ELR (cell line): ENCODE results near the gene ZNF141.
"Not testable (repeated sequence)": the region's sequence is repeated elsewhere in the genome, so short reads cannot be mapped to it uniquely, and the experiment has no call there.

ENCODE experiments used
- DNase-seq: peaks from one replicate; pipeline ENCODE4 v3.0.0-alpha.2; 2015; ENCODE audit warnings: low read depth

The ZNF141 gene

GRCh38 chr4:337143-337931 is at the start of gene ZNF141:
Gene ZNF141 (plus strand): TSS chr4:337814. CDS start chr4:337984, 170 bp downstream.
- DNase-seq: peak; percentile 96

DNA sequence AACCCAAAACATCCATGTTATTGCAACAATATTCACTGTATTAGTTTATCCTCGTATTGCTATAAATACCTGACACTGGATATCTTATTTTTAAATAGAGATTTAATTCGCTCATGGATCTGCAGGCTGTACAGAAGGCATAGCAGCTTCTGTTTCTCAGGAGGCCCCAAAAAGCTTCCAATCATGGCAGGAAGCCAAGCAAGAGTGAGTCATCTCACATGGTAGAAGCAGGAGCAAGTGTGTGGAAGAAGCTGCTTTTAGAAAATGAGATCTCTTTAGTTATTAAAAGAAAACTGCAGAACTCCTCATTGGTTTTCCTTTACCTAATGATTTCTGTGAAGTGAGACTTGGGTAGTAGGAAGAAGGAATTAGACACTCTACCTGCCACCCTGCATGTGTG is 48.7 kb upstream of the ZNF141 start:
- peak; percentile 13 for DNase-seq

GRCh38 chr4:294732-295131 is 42.9 kb upstream of the ZNF141 start:
- no peak for DNase-seq

- DNase-seq: no peak
These were observed 35.2 kb upstream of the ZNF141 start for GRCh38 chr4:302381-302780.

DNA sequence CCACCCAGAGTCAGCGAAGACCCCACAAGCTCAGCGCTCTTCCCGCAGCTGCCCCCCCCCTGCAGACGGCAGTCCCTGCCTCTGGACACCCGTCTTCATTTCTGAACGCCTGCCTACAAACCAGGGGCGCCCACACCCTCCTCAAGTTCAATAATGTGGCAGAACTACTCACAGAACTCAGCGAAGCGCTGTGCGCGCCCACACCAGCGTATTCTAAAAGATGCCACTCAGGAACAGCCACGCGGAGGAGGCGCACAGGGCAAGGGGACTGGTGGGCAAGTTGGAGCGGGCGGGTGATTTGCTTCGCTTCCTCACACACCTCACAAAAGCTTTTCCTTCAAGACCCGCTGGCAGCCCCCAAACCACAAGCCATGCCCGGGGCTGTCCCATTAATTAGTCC is 33.1 kb upstream of the ZNF141 start:
- DNase-seq: not testable (repeated sequence)

DNA sequence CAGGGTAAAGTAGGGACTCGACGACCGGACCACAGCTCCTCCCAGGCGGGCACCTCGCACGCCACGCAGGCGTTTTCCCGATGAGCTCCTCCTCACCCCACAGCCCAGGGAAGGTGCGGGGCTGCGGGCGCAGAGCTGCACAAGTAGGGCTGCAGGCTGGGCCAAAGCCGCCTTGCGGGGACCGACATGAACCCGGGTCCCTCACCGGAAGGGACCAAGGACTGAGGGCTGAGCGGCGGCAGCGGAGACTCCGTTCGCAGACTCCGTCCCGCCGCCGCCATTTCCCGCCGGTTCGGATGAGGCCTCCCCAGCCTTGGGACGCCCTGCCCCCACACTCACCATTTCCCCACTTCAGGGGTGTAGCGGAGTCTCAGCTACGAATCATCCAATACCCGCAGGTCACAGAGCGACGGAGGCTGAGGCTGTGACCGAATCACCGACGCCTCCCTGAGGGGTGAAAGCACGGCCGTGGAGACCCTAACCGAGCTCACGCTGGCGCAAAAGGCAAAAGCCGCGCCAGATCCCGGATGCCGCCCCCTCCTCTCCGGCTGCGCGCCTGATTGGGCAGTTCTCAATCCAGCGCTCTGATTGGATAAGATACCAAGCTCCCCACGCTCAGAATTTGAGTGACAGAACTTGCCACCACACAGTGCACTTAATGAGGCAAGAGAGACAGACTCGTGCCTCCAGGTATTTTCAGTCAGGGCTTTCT is 32.5 kb upstream of the ZNF141 start, which contains the start of gene ZNF732:
Gene ZNF732 (minus strand): TSS at position 506 of the 712 bp plus-strand sequence. CDS start 164 bp downstream, at position 342.
- DNase-seq: no peak

- DNase-seq: no peak
These were observed 31.1 kb upstream of the ZNF141 start for GRCh38 chr4:306551-306961.

DNA sequence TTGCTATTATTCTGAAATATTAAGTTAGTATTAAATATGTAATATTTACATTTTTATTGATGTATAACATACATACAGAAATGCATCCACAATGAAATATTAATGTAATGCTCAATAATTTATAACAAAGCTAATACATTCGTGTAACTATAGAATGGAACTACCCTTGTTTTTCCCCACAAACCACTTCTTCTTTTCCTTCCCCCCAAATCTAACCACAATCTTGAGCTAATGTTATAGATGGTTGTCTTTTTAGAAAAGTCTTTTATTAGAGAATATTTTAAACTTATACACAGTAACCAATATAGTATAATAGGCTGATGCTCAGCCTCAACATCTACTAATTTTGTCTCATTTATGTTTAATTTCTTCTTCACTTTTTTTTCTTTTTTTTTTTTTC is 27.8 kb upstream of the ZNF141 start:
- DNase-seq: no peak

- DNase-seq: no peak
These were observed 23.2 kb upstream of the ZNF141 start for GRCh38 chr4:314296-314903.

GRCh38 chr4:328729-329128 is 8.9 kb upstream of the ZNF141 start:
- no peak for DNase-seq

DNA sequence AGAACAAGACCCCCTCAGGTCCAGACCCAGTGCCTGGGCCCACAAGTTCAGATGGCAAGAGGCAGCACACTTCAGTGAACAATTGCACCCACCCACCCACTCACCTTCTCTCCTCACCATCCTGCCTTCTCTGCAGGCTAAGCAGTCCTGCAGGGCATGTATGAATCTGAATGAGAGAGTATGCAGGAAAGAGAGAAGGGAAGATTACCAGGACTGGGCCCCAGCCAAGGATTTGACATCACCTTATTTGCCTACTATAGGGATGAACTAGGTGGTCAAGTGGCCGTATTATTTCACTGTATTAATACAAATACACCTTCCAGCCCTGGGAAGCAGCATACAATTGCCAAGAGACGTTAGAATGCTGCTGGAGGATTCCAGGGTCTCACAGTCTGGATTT is 2.1 kb upstream of the ZNF141 start:
- DNase-seq: no peak

DNA sequence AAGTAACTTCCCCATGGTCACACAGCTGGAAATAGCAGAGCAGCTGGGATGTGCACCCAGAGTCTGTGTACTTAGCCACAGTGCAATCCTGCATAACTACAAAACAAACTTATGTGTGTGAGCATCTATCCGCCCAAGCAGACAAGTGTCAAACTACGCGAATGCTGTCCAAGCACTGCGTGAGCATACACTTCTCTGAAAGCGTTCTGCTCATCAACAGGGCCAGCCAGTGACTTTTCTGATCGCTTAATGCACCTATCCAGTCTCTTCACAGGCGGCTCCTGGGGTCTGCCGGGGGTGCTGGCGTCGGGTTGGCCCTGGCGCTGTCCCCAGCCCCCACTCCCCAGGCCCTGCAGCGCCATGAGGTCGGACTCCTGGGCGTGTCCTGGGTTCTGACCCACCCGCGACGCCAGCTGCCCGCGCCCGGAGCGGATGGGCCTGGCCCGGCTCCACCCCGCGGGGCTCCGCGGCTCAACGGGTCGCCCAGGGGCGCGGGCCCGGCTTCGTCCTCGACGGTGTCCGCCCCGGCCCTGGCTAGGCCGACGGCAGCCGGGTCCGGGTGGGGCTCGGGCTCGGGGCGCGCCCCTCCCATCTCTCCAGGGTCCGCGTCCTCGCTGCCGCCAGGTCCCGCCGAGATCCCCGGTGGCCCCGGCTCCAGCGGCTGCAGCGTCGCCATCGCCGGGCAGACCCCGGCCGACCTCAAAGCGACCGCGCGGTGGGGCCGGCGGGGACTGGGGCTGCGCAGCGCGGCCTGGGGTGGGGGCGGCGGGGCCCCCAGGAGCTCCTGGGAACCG is 1.3 kb upstream of the ZNF141 start:
- DNase-seq: no peak

- DNase-seq: no peak
These were observed 796 bp upstream of the ZNF141 start for GRCh38 chr4:336893-337142.

DNA sequence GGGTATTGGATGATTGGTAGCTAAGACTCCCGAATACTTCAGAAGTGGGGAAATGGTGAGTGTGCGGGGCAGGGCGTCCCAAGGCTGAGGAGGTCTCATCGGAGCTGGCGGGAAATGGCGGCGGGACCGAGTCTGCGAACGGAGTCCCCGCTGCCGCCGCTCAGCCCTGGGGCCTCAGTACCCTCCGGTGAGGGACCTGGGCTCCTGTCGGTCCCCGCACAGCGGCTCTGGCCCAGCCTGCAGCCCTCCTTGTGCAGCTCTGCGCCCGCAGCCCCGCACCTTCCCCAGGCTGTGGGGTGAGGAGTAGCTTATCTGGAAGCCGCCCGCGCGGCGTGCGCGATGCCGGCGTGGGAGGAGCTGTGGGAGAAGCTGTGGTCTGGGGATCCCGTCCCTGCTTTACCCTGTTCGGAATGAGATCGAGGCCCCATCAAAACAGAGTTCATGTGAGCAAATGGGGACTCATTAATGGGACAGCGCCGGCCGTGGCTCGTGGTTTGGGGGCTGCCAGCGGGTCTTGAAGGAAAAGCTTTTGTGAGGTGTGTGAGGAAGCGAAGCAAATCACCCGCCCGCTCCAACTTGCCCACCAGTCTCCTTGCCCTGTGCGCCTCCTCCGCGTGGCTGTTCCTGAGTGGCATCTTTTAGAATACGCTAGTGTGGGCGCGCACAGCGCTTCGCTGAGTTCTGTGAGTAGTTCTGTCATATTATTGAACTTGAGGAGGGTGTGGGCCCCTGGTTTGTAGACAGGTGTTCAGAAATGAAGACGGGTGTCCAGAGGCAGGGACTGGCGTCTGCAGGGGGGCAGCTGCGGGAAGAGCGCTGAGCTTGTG is 531 bp downstream of the ZNF141 start:
- DNase-seq: peak; percentile 45

GRCh38 chr4:338759-339097 is 1.1 kb downstream of the ZNF141 start:
- DNase-seq: peak; percentile 13

DNA sequence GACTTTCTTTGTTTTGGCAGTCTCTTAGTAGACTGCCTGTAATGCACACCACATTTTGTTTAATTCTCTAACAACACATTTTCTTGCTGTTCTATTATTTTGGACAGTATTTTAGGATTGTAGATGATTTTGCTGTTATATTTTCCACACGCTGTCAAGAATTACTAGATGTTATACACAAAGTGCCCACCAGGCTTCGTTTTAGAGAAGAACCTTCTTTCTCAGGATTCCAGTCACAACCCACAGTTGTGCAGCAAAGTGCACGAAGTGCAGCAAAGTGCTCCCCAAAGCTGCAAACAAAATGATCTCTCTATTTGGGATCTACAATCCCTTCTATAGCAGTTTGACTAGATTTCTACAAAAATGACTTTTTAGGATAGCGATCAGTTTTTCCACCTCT is 2.4 kb downstream of the ZNF141 start:
- peak; percentile 9 for DNase-seq

GRCh38 chr4:373062-373839 is 35.6 kb downstream of the ZNF141 start:
- no peak for DNase-seq

- no peak for DNase-seq
These were observed 36.9 kb downstream of the ZNF141 start for GRCh38 chr4:374298-375160.

- DNase-seq: no peak
These were observed 46.8 kb downstream of the ZNF141 start for GRCh38 chr4:384311-385010.
